Measurements from ENCODE around the gene IFT81. TPM values are rescaled to one million over a fixed set of nuclear protein-coding genes. Genes with fewer than 3 reads are reported as not detected.

The IFT81 gene
- total RNA-seq, 6 donors from 2014 or later, result 7.7 to 39.1 (median 10.8) TPM

DNA sequence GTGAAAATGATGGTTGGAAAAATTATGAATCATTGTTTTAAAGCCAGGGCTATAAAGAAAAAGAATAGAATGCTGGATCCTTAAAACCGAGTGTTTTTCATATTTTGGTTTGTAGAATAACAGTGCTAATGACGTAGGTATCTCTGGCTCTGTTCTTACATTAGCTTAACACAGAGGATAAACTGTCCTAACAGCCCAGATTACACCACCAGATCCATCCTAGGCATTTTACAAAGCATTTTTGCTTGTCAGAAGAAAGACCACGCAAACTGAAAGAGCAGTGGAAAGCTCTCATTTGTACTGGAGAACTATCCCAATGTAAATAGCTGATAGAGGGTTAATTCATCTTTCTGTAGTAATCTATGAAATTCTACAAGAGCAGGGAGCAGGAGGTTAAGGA, 13.6 kb downstream of the IFT81 start:
- TF ChIP-seq CTCF (IDR thresholded peaks at IDR 0.05) (no peak), EP300 (IDR thresholded peaks at IDR 0.05) (no peak), POLR2A (IDR thresholded peaks at IDR 0.05) (no peak), POLR2AphosphoS5 (IDR thresholded peaks at IDR 0.05) (no peak)
- 94 to 97% methylated on average over 3 of the region's 3 CpGs for WGBS, 2 donors
- no peaks in the 10 kb centered on the region for H3K27me3 ChIP-seq
- ATAC-seq (ENCODE audit: low FRiP score in 2 of 2) (no peak), DNase-seq (no peak)
- H3K4me3 ChIP-seq, result no peak overlapping the region
- H3K27ac ChIP-seq, result no peak overlapping the region
- no peaks in the 10 kb centered on the region for H3K9me3 ChIP-seq
- H3K36me3 ChIP-seq, result peaks cover 7 to 56% (median 17%) of the 10 kb centered on the region in 4 donors
- no peaks in the 10 kb centered on the region for H3K4me1 ChIP-seq

GRCh38 chr12:110141389-110141788, 17.2 kb downstream of the IFT81 start:
- TF ChIP-seq POLR2A (IDR thresholded peaks at IDR 0.05) (no peak), POLR2AphosphoS5 (IDR thresholded peaks at IDR 0.05) (peak; percentile 22 to 32), CTCF (IDR thresholded peaks at IDR 0.05) (no peak)

GRCh38 chr12:110146986-110147385, 22.8 kb downstream of the IFT81 start:
- peaks cover 0 to 31% (median 0%) of the 10 kb centered on the region in 4 donors for H3K36me3 ChIP-seq
- WGBS, 2 donors, result 88 to 92% methylated on average over 2 of the region's 2 CpGs
- no peaks in the 10 kb centered on the region for H3K9me3 ChIP-seq
- H3K4me3 ChIP-seq, result no peak overlapping the region
- no peak overlapping the region for H3K27ac ChIP-seq
- H3K4me1 ChIP-seq, result no peaks in the 10 kb centered on the region
- no peak for TF ChIP-seq EP300 (IDR thresholded peaks at IDR 0.05)
- no peak for TF ChIP-seq POLR2AphosphoS5 (IDR thresholded peaks at IDR 0.05)
- no peak for TF ChIP-seq POLR2A (IDR thresholded peaks at IDR 0.05)
- TF ChIP-seq CTCF (IDR thresholded peaks at IDR 0.05), result no peak
- H3K27me3 ChIP-seq, result no peaks in the 10 kb centered on the region
- ATAC-seq (ENCODE audit: low FRiP score in 2 of 2) (no peak), DNase-seq (no peak)

More at GRCh38 chr12:110141389-110141788, 17.2 kb downstream of the IFT81 start:
- peaks cover 6 to 31% (median 11%) of the 10 kb centered on the region in 4 donors for H3K36me3 ChIP-seq
- peak in 1 of 2 donors; percentile 44 for DNase-seq
- H3K4me1 ChIP-seq, result no peaks in the 10 kb centered on the region
- peak in 1 of 2 donors; percentile 83 for ATAC-seq (ENCODE audit: low FRiP score in 2 of 2)
- 46 to 55% methylated on average over 6 of the region's 6 CpGs for WGBS, 2 donors
- no peak overlapping the region for H3K27ac ChIP-seq
- no peaks in the 10 kb centered on the region for H3K27me3 ChIP-seq
- no peak overlapping the region for H3K4me3 ChIP-seq
- no peaks in the 10 kb centered on the region for H3K9me3 ChIP-seq

DNA sequence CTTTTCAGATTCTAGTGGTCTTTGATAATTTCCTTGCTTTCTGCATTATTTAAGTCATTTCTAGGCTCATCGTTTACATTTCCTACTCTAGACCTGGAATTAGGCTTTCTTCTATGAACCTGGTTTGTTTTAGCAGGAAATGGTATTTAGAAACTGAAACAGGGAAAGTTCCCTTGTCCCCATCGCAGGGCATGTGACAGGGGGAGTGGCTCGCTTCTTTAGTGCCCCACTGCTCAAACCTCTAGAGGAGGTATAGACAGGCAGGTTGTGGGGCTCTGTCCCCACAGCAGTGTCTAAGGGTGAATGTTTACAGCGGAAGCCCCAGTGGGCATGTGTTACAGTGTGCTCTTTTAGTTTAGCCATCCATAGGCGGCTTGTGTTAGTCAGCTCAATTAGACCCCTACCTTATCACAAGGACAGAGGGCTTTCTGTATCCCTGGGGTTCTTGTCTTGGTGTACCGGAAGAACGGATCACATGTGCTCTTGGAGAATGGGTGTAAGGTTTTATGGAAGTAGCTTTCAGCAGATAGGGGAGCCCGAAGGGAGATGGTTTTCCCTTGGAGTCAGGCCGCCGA, 25.0 kb downstream of the IFT81 start:
- Histone ChIP-seq H3K9me3 (no peaks in the 10 kb centered on the region), H3K4me1 (no peaks in the 10 kb centered on the region), H3K4me3 (no peak overlapping the region), H3K36me3 (peaks cover 0 to 46% (median 2%) of the 10 kb centered on the region in 4 donors), H3K27ac (no peak overlapping the region), H3K27me3 (no peaks in the 10 kb centered on the region)
- 83 to 89% methylated on average over 10 of the region's 10 CpGs for WGBS, 2 donors
- DNase-seq (no peak), ATAC-seq (ENCODE audit: low FRiP score in 2 of 2) (no peak)
- TF ChIP-seq CTCF (IDR thresholded peaks at IDR 0.05), result no peak
- no peak for TF ChIP-seq EP300 (IDR thresholded peaks at IDR 0.05)
- no peak for TF ChIP-seq POLR2A (IDR thresholded peaks at IDR 0.05)
- TF ChIP-seq POLR2AphosphoS5 (IDR thresholded peaks at IDR 0.05), result no peak

DNA sequence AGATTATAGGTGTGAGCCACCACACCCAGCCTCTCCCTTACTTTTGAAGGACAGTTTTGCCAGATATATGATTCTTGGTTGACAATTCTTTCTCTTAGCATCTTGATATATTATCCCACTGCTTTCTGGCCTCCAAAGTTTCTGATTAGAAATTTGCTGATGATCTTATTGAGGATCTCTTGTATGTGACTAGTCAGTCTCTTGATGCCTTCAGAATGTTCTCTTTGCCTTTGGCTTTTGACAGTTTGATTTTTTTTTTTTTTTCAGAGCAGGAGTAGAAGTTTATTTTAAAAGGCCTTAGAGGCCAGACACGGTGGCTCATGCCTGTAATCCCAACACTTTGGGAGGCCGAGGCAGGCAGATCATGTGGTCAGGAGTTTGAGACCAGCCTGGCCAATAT, 32.6 kb downstream of the IFT81 start:
- DNase-seq (no peak), ATAC-seq (ENCODE audit: low FRiP score in 2 of 2) (no peak)
- TF ChIP-seq EP300 (IDR thresholded peaks at IDR 0.05) (no peak), CTCF (IDR thresholded peaks at IDR 0.05) (no peak), POLR2A (IDR thresholded peaks at IDR 0.05) (no peak), POLR2AphosphoS5 (IDR thresholded peaks at IDR 0.05) (no peak)
- H3K36me3 ChIP-seq, result peaks cover 0 to 37% (median 7%) of the 10 kb centered on the region in 4 donors
- no peaks in the 10 kb centered on the region for H3K27me3 ChIP-seq
- peaks cover 0 to 20% (median 3%) of the 10 kb centered on the region in 4 donors for H3K9me3 ChIP-seq
- no peak overlapping the region for H3K27ac ChIP-seq
- H3K4me3 ChIP-seq, result no peak overlapping the region
- WGBS, 2 donors, result 96 to 100% methylated on average over 2 of the region's 2 CpGs
- H3K4me1 ChIP-seq, result no peaks in the 10 kb centered on the region
